Loucy (cell line): ENCODE results near the gene OBP2A.

Experiments
- H2AFZ ChIP-seq: fragments of 200-600 bp; sonication (generic); 2 replicates; pipeline ENCODE4 v1.6.0; 2016; ENCODE audit warnings: antibody characterized with exemption, mild to moderate bottlenecking, low read length, moderate library complexity
- H3F3A ChIP-seq: fragments of 200-600 bp; 2 replicates; pipeline ENCODE4 v1.6.0; 2016; ENCODE audit warnings: antibody characterized with exemption, low read depth, mild to moderate bottlenecking
- H3K27me3 ChIP-seq: fragments of 200-600 bp; sonication (generic); 2 replicates; pipeline ENCODE4 v1.6.1; 2014; ENCODE audit warnings: low read length, mild to moderate bottlenecking; ENCODE audit not compliant: insufficient read depth, poor library complexity, severe bottlenecking
- H3K36me3 ChIP-seq: fragments of 200-600 bp; sonication (generic); 2 replicates; pipeline ENCODE4 v1.6.1; 2016; ENCODE audit warnings: low read length; ENCODE audit not compliant: insufficient read depth
- H3K4me1 ChIP-seq: fragments of 200-600 bp; sonication (generic); 2 replicates; pipeline ENCODE4 v1.5.1; 2014; ENCODE audit warnings: low read length, mild to moderate bottlenecking; ENCODE audit not compliant: insufficient read depth, poor library complexity, severe bottlenecking
- H3K4me2 ChIP-seq: fragments of 200-600 bp; sonication (generic); 2 replicates; pipeline ENCODE4 v1.6.0; 2014; ENCODE audit warnings: antibody characterized with exemption, low read length, low read depth, mild to moderate bottlenecking; ENCODE audit not compliant: poor library complexity, severe bottlenecking
- H3K4me3 ChIP-seq: fragments of 200-600 bp; sonication (generic); 2 replicates; pipeline ENCODE4 v1.5.1; 2014; ENCODE audit warnings: low read length, mild to moderate bottlenecking, mixed read lengths; ENCODE audit not compliant: poor library complexity, severe bottlenecking
- H3K79me2 ChIP-seq: fragments of 200-600 bp; sonication (generic); 2 replicates; pipeline ENCODE4 v1.6.1; 2014; ENCODE audit warnings: low read length; ENCODE audit not compliant: insufficient read depth
- H3K9ac ChIP-seq: fragments of 200-600 bp; sonication (generic); 2 replicates; pipeline ENCODE4 v1.6.0; 2014; ENCODE audit warnings: mild to moderate bottlenecking, low read depth, low read length, moderate library complexity; ENCODE audit not compliant: poor library complexity, severe bottlenecking
- H3K9me2 ChIP-seq: fragments of 200-600 bp; sonication (generic); replicated peaks from 2 replicates; pipeline ENCODE4 v1.6.1; 2016; ENCODE audit warnings: low read depth, low read length, mixed read lengths
- H3K9me3 ChIP-seq: fragments of 200-600 bp; sonication (generic); 2 replicates; pipeline ENCODE4 v1.6.1; 2014; ENCODE audit warnings: mild to moderate bottlenecking, antibody characterized with exemption, low read length, low read depth; ENCODE audit not compliant: insufficient read depth
- H4K20me1 ChIP-seq: fragments of 200-600 bp; sonication (generic); 2 replicates; pipeline ENCODE4 v1.6.0; 2014; ENCODE audit warnings: antibody characterized with exemption, low read length, mild to moderate bottlenecking; ENCODE audit not compliant: insufficient read depth, poor library complexity, severe bottlenecking
- EZH2phosphoT487 ChIP-seq: fragments of 200-600 bp; IDR thresholded peaks from 2 replicates; pipeline ENCODE4 v1.6.1; 2018; ENCODE audit warnings: antibody characterized with exemption, mild to moderate bottlenecking, moderate library complexity, borderline replicate concordance
- TF ChIP-seq, protein P1 (sequence below): fragments of 200-600 bp; sonication (generic); conservative IDR thresholded peaks from 2 replicates; pipeline ENCODE4 v1.5.1; 2014; ENCODE audit warnings: mild to moderate bottlenecking, antibody characterized with exemption, low read length

OBP2A gene

DNA sequence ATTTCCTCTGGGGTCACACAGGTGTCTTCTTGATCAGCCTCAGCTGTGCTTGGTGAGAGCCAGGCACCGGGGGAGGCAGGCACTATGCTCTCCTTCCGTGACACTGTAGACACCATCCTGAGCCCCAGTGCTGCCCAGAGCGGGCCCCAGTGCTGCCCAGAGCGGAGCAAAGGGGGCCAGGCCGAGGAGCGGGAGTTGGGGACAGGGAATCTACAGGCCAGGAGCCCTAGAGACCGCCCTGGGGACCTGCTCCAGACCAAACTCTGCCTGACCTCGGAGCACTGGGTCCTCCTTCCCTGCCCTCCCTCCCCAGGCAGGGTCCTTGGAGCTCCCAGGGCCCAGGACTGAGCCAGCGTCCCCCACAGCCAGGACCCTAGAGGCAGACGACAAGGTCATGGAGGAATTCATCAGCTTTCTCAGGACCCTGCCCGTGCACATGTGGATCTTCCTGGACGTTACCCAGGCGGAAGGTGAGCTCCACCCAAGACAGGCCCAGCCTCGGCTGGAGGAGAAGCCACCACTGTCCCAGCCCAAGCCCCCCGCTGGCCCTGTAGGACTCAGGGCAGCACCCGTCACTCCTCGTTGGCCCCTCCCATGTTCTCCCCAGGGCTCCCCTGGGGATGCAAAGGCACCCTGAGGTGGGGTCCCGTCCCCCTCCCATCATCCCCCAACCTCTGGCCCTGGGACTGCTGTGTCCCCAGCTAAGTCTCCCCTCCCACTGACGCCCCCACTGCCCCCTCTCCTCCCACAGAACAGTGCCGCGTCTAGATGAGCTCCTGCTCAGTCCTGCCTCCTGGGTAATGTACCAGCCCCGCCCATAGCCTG lies 45.8 kb downstream of the OBP2A start:
- no peaks in the 10 kb centered on the region for H3K9me2 ChIP-seq
- H3F3A ChIP-seq: no peaks in the 10 kb centered on the region
- no peaks in the 10 kb centered on the region for H3K36me3 ChIP-seq
- TF ChIP-seq, protein P1, sequence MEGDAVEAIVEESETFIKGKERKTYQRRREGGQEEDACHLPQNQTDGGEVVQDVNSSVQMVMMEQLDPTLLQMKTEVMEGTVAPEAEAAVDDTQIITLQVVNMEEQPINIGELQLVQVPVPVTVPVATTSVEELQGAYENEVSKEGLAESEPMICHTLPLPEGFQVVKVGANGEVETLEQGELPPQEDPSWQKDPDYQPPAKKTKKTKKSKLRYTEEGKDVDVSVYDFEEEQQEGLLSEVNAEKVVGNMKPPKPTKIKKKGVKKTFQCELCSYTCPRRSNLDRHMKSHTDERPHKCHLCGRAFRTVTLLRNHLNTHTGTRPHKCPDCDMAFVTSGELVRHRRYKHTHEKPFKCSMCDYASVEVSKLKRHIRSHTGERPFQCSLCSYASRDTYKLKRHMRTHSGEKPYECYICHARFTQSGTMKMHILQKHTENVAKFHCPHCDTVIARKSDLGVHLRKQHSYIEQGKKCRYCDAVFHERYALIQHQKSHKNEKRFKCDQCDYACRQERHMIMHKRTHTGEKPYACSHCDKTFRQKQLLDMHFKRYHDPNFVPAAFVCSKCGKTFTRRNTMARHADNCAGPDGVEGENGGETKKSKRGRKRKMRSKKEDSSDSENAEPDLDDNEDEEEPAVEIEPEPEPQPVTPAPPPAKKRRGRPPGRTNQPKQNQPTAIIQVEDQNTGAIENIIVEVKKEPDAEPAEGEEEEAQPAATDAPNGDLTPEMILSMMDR: no peak
- no peak for TF ChIP-seq EZH2phosphoT487
- no peak overlapping the region for H3K9ac ChIP-seq
- no peaks in the 10 kb centered on the region for H3K27me3 ChIP-seq
- H3K4me3 ChIP-seq: no peak overlapping the region
- no peak overlapping the region for H2AFZ ChIP-seq
- peaks cover 3% of the 10 kb centered on the region; the same call in 1 of the 2 replicates for H3K9me3 ChIP-seq
- H3K79me2 ChIP-seq: no peaks in the 10 kb centered on the region
- no peaks in the 10 kb centered on the region for H3K4me1 ChIP-seq
- no peaks in the 10 kb centered on the region for H4K20me1 ChIP-seq
- H3K4me2 ChIP-seq: no peak overlapping the region

DNA sequence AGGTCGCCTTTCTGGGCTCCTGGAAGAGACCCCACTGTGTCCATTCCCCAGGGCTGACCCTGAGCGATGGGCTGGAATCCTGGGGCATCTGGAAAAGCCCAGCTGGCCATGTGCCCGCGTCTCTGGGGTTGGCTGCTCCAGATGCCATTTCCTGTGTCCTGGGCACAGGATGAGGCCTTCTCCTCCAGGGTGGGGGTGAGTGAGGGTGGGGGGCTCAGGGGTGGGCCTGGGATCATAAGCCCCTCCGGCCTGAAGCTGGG lies 46.3 kb downstream of the OBP2A start:
- H3K9ac ChIP-seq: no peak overlapping the region
- H3F3A ChIP-seq: no peaks in the 10 kb centered on the region
- H3K4me2 ChIP-seq: no peak overlapping the region
- no peak for TF ChIP-seq EZH2phosphoT487
- TF ChIP-seq, protein P1: no peak
- no peaks in the 10 kb centered on the region for H4K20me1 ChIP-seq
- H3K79me2 ChIP-seq: no peaks in the 10 kb centered on the region
- no peaks in the 10 kb centered on the region for H3K27me3 ChIP-seq
- H3K9me2 ChIP-seq: no peaks in the 10 kb centered on the region
- H3K9me3 ChIP-seq: peaks cover 3% of the 10 kb centered on the region; the same call in 1 of the 2 replicates
- H3K4me1 ChIP-seq: no peaks in the 10 kb centered on the region
- H3K36me3 ChIP-seq: no peaks in the 10 kb centered on the region
- no peak overlapping the region for H3K4me3 ChIP-seq
- no peak overlapping the region for H2AFZ ChIP-seq

- TF ChIP-seq, protein P1: no peak
- no peak for TF ChIP-seq EZH2phosphoT487
- Histone ChIP-seq H3K9ac (no peak overlapping the region), H3K4me2 (no peak overlapping the region), H3K9me3 (peaks cover 3% of the 10 kb centered on the region; the same call in 1 of the 2 replicates), H3K79me2 (no peaks in the 10 kb centered on the region), H2AFZ (no peak overlapping the region), H3K4me3 (no peak overlapping the region), H4K20me1 (no peaks in the 10 kb centered on the region), H3K27me3 (no peaks in the 10 kb centered on the region), H3K36me3 (no peaks in the 10 kb centered on the region), H3F3A (no peaks in the 10 kb centered on the region), H3K4me1 (no peaks in the 10 kb centered on the region), H3K9me2 (no peaks in the 10 kb centered on the region)
These were observed 46.7 kb downstream of the OBP2A start for GRCh38 chr9:135592625-135593024.
